Neural crest cell (in vitro differentiated cells): ENCODE measurements around the gene RALY. TPM values are rescaled to one million over a fixed set of nuclear protein-coding genes. Genes with fewer than 3 reads are reported as not detected.

Experiments used
- DNase-seq: peaks from one replicate; pipeline ENCODE4 v3.0.0; 2021; ENCODE audit warnings: low read depth, mixed read lengths, low spot score
- H3K27ac Mint-ChIP-seq: one replicate; pipeline ENCODE4 v1.8.0; 2021; ENCODE audit warnings: mild to moderate bottlenecking, mixed read lengths; ENCODE audit not compliant: unreplicated experiment
- H3K27me3 Mint-ChIP-seq: 2 replicates; pipeline ENCODE4 v1.8.0; 2021; ENCODE audit warnings: low read depth, mild to moderate bottlenecking, mixed read lengths
- H3K36me3 Mint-ChIP-seq: 2 replicates; pipeline ENCODE4 v1.8.0; 2021; ENCODE audit warnings: low read depth, mild to moderate bottlenecking, mixed read lengths
- H3K4me1 Mint-ChIP-seq: 2 replicates; pipeline ENCODE4 v1.8.0; 2021; ENCODE audit warnings: mixed read lengths
- H3K4me3 Mint-ChIP-seq: one replicate; pipeline ENCODE4 v1.8.0; 2021; ENCODE audit warnings: mild to moderate bottlenecking, mixed read lengths
- H3K9me3 Mint-ChIP-seq: 2 replicates; pipeline ENCODE4 v1.8.0; 2021; ENCODE audit warnings: mixed read lengths
- CTCF ChIP-seq: fragments of 200-600 bp; sonication (generic); conservative IDR thresholded peaks from 2 replicates; pipeline ENCODE4 v1.5.0; 2021; ENCODE audit warnings: antibody characterized with exemption, mild to moderate bottlenecking
- total RNA-seq: library from RNA; stranded (reverse); gene quantifications from 2 replicates; pipeline ENCODE4 v1.2.1, GENCODE V29; 2021

The RALY gene
- total RNA-seq, 1 donor from 2014 or later, result 313 TPM

- Mint-ChIP-seq H3K27me3 (no peaks in the 10 kb centered on the region), H3K9me3 (peaks cover 5% of the 10 kb centered on the region), H3K4me3 (no peak overlapping the region), H3K4me1 (peaks cover 86% of the 10 kb centered on the region), H3K27ac (no peak overlapping the region), H3K36me3 (peaks cover 6% of the 10 kb centered on the region)
- DNase-seq, result no peak
- no peak for TF ChIP-seq CTCF
Measured at GRCh38 chr20:34012330-34012729, 18.6 kb downstream of the RALY start.

GRCh38 chr20:34012735-34013134 is 19.0 kb downstream of the RALY start:
- no peak for TF ChIP-seq CTCF
- Mint-ChIP-seq H3K4me1 (peaks cover 89% of the 10 kb centered on the region), H3K36me3 (peaks cover 6% of the 10 kb centered on the region), H3K4me3 (no peak overlapping the region), H3K27ac (no peak overlapping the region), H3K27me3 (no peaks in the 10 kb centered on the region), H3K9me3 (peaks cover 4% of the 10 kb centered on the region)
- no peak for DNase-seq

- Mint-ChIP-seq H3K27me3 (no peaks in the 10 kb centered on the region), H3K4me3 (no peak overlapping the region), H3K9me3 (no peaks in the 10 kb centered on the region), H3K4me1 (peaks cover 85% of the 10 kb centered on the region), H3K27ac (no peak overlapping the region), H3K36me3 (peaks cover 5% of the 10 kb centered on the region)
- TF ChIP-seq CTCF, result no peak
- DNase-seq, result no peak
Measured at GRCh38 chr20:34013554-34013953, 19.8 kb downstream of the RALY start.

- H3K4me3 Mint-ChIP-seq, result no peak overlapping the region
- H3K27ac Mint-ChIP-seq, result no peak overlapping the region
- no peaks in the 10 kb centered on the region for H3K9me3 Mint-ChIP-seq
- peaks cover 73% of the 10 kb centered on the region for H3K4me1 Mint-ChIP-seq
- H3K36me3 Mint-ChIP-seq, result peaks cover 5% of the 10 kb centered on the region
- DNase-seq, result no peak
- no peaks in the 10 kb centered on the region for H3K27me3 Mint-ChIP-seq
- TF ChIP-seq CTCF, result no peak
Measured at GRCh38 chr20:34014878-34015277, 21.2 kb downstream of the RALY start.

GRCh38 chr20:34015401-34016335 is 22.0 kb downstream of the RALY start:
- Mint-ChIP-seq H3K27me3 (no peaks in the 10 kb centered on the region), H3K36me3 (peaks cover 9% of the 10 kb centered on the region), H3K4me1 (peaks cover 69% of the 10 kb centered on the region), H3K4me3 (no peak overlapping the region), H3K27ac (no peak overlapping the region), H3K9me3 (no peaks in the 10 kb centered on the region)
- no peak for TF ChIP-seq CTCF
- DNase-seq, result no peak
